Myocyte (in vitro differentiated cells): ENCODE data around the gene AMOT. TPM values are rescaled to one million over a fixed set of nuclear protein-coding genes. Genes with fewer than 3 reads are reported as not detected.

Experiments
- DNase-seq: peaks from one replicate; pipeline ENCODE4 v3.0.0-alpha.2; 2012; ENCODE audit warnings: low read depth
- total RNA-seq: library from RNA; depleted of rRNA; stranded (reverse); fragments of >200 nt; gene quantifications from 2 replicates; pipeline ENCODE4 v1.2.3, GENCODE V29; 2014

AMOT gene
- total RNA-seq, 1 donor from 2014 or later, result 3.1 TPM

GRCh38 chrX:112841114-112841819 is 636 bp upstream of the AMOT start:
- DNase-seq, result peak; percentile 64

GRCh38 chrX:112839856-112840255 is 775 bp downstream of the AMOT start:
- DNase-seq, result no peak

GRCh38 chrX:112837531-112837930 is 3.1 kb downstream of the AMOT start:
- DNase-seq, result no peak

GRCh38 chrX:112835019-112835418 is 5.6 kb downstream of the AMOT start:
- DNase-seq, result no peak

GRCh38 chrX:112834031-112834845 is 6.4 kb downstream of the AMOT start:
- DNase-seq, result peak; percentile 20

GRCh38 chrX:112832481-112833095 is 8.0 kb downstream of the AMOT start:
- DNase-seq, result no peak

GRCh38 chrX:112830540-112830939 is 10.1 kb downstream of the AMOT start:
- DNase-seq, result no peak

GRCh38 chrX:112827292-112827903 is 13.2 kb downstream of the AMOT start:
- DNase-seq, result no peak

- no peak for DNase-seq
Measured at GRCh38 chrX:112826023-112826422, 14.6 kb downstream of the AMOT start.

GRCh38 chrX:112822892-112823291 is 17.7 kb downstream of the AMOT start:
- no peak for DNase-seq

- DNase-seq, result no peak
Measured at GRCh38 chrX:112820364-112821268, 20.0 kb downstream of the AMOT start.

- no peak for DNase-seq
Measured at GRCh38 chrX:112819813-112820212, 20.8 kb downstream of the AMOT start.

- DNase-seq, result no peak
Measured at GRCh38 chrX:112819008-112819640, 21.5 kb downstream of the AMOT start.

- no peak for DNase-seq
Measured at GRCh38 chrX:112818114-112819007, 22.3 kb downstream of the AMOT start.

GRCh38 chrX:112816908-112817307 is 23.7 kb downstream of the AMOT start:
- no peak for DNase-seq

- DNase-seq, result no peak
Measured at GRCh38 chrX:112814496-112814895, 26.1 kb downstream of the AMOT start.

- DNase-seq, result no peak
Measured at GRCh38 chrX:112812741-112813140, 27.9 kb downstream of the AMOT start.

- DNase-seq, result no peak
Measured at GRCh38 chrX:112808651-112809195, 31.9 kb downstream of the AMOT start.

- DNase-seq, result no peak
Measured at GRCh38 chrX:112808007-112808406, 32.6 kb downstream of the AMOT start.
